Skeletal muscle satellite cell (primary cell): ENCODE measurements around the gene ASGR1.
"Not testable (repeated sequence)": the region's sequence is repeated elsewhere in the genome, so short reads cannot be mapped to it uniquely, and the experiment has no call there.

Experiments
- H3K27me3 ChIP-seq: 2 replicates; pipeline ENCODE4 v1.7.0; 2013; ENCODE audit warnings: low read length; ENCODE audit not compliant: control insufficient read depth, insufficient read depth
- H3K36me3 ChIP-seq: 2 replicates; pipeline ENCODE4 v1.7.0; 2013; ENCODE audit warnings: mild to moderate bottlenecking, control low read depth, low read length; ENCODE audit not compliant: insufficient read depth
- H3K4me1 ChIP-seq: 2 replicates; pipeline ENCODE4 v1.7.0; 2013; ENCODE audit warnings: low read length; ENCODE audit not compliant: control insufficient read depth, insufficient read depth
- H3K4me2 ChIP-seq: 2 replicates; pipeline ENCODE4 v1.7.0; 2013; ENCODE audit warnings: mild to moderate bottlenecking, low read length
- H3K4me3 ChIP-seq: 2 replicates; pipeline ENCODE4 v1.7.0; 2013; ENCODE audit warnings: low read length
- H3K9ac ChIP-seq: 2 replicates; pipeline ENCODE4 v1.7.0; 2013; ENCODE audit warnings: mild to moderate bottlenecking, low read depth, low read length, moderate library complexity
- H3K9me3 ChIP-seq: replicated peaks from 2 replicates; pipeline ENCODE4 v1.7.0; 2013; ENCODE audit warnings: mild to moderate bottlenecking, control low read depth, low read length

Gene ASGR1

GRCh38 chr17:7138800-7139381 lies 40.3 kb downstream of the ASGR1 start:
- H3K4me1 ChIP-seq = no peaks in the 10 kb centered on the region
- no peak overlapping the region for H3K9ac ChIP-seq
- no peak overlapping the region for H3K4me3 ChIP-seq
- no peaks in the 10 kb centered on the region for H3K36me3 ChIP-seq
- peaks cover 60% of the 10 kb centered on the region for H3K27me3 ChIP-seq
- no peaks in the 10 kb centered on the region for H3K9me3 ChIP-seq
- H3K4me2 ChIP-seq = no peak overlapping the region

- Histone ChIP-seq H3K4me2 (no peak overlapping the region), H3K36me3 (no peaks in the 10 kb centered on the region), H3K9ac (no peak overlapping the region), H3K4me1 (no peaks in the 10 kb centered on the region), H3K27me3 (peaks cover 63% of the 10 kb centered on the region), H3K9me3 (no peaks in the 10 kb centered on the region), H3K4me3 (no peak overlapping the region)
These were observed 41.8 kb downstream of the ASGR1 start for GRCh38 chr17:7137171-7137943.

GRCh38 chr17:7136266-7136877 lies 42.8 kb downstream of the ASGR1 start:
- Histone ChIP-seq H3K9ac (no peak overlapping the region), H3K36me3 (no peaks in the 10 kb centered on the region), H3K9me3 (no peaks in the 10 kb centered on the region), H3K4me1 (no peaks in the 10 kb centered on the region), H3K4me2 (peak overlapping the region; percentile 60), H3K27me3 (peaks cover 56% of the 10 kb centered on the region), H3K4me3 (no peak overlapping the region)

- no peaks in the 10 kb centered on the region for H3K4me1 ChIP-seq
These were observed 45.3 kb downstream of the ASGR1 start for GRCh38 chr17:7133916-7134315.

GRCh38 chr17:7133424-7133823 lies 45.7 kb downstream of the ASGR1 start:
- Histone ChIP-seq H3K9ac (no peak overlapping the region), H3K9me3 (no peaks in the 10 kb centered on the region), H3K4me1 (no peaks in the 10 kb centered on the region), H3K4me2 (no peak overlapping the region), H3K27me3 (peaks cover 47% of the 10 kb centered on the region), H3K4me3 (no peak overlapping the region), H3K36me3 (no peaks in the 10 kb centered on the region)

More at GRCh38 chr17:7133916-7134315, 45.3 kb downstream of the ASGR1 start:
- no peak overlapping the region for H3K9ac ChIP-seq
- H3K4me3 ChIP-seq = no peak overlapping the region
- H3K36me3 ChIP-seq = no peaks in the 10 kb centered on the region
- H3K27me3 ChIP-seq = peaks cover 51% of the 10 kb centered on the region
- H3K9me3 ChIP-seq = no peaks in the 10 kb centered on the region
- H3K4me2 ChIP-seq = no peak overlapping the region

- Histone ChIP-seq H3K4me1 (no peaks in the 10 kb centered on the region), H3K4me2 (no peak overlapping the region), H3K27me3 (peaks cover 47% of the 10 kb centered on the region), H3K9me3 (no peaks in the 10 kb centered on the region), H3K36me3 (no peaks in the 10 kb centered on the region), H3K9ac (no peak overlapping the region), H3K4me3 (no peak overlapping the region)
These were observed 46.6 kb downstream of the ASGR1 start for GRCh38 chr17:7132511-7133094.

GRCh38 chr17:7131423-7131791 lies 47.8 kb downstream of the ASGR1 start:
- no peak overlapping the region for H3K9ac ChIP-seq

GRCh38 chr17:7130621-7131422 lies 48.3 kb downstream of the ASGR1 start:
- Histone ChIP-seq H3K4me2 (no peak overlapping the region), H3K4me1 (no peaks in the 10 kb centered on the region), H3K36me3 (no peaks in the 10 kb centered on the region), H3K9me3 (no peaks in the 10 kb centered on the region), H3K9ac (no peak overlapping the region), H3K27me3 (peaks cover 34% of the 10 kb centered on the region), H3K4me3 (no peak overlapping the region)

More at GRCh38 chr17:7131423-7131791, 47.8 kb downstream of the ASGR1 start:
- Histone ChIP-seq H3K9me3 (no peaks in the 10 kb centered on the region), H3K4me1 (no peaks in the 10 kb centered on the region), H3K4me2 (no peak overlapping the region), H3K27me3 (peaks cover 35% of the 10 kb centered on the region), H3K4me3 (no peak overlapping the region), H3K36me3 (no peaks in the 10 kb centered on the region)

GRCh38 chr17:7129311-7129710 lies 49.9 kb downstream of the ASGR1 start:
- H3K9ac ChIP-seq = no peak overlapping the region
- no peaks in the 10 kb centered on the region for H3K4me1 ChIP-seq
- no peaks in the 10 kb centered on the region for H3K9me3 ChIP-seq
- no peak overlapping the region for H3K4me3 ChIP-seq
- no peak overlapping the region for H3K4me2 ChIP-seq
- peaks cover 34% of the 10 kb centered on the region for H3K27me3 ChIP-seq
- H3K36me3 ChIP-seq = no peaks in the 10 kb centered on the region

- no peak overlapping the region for H3K4me2 ChIP-seq
- no peaks in the 10 kb centered on the region for H3K9me3 ChIP-seq
- H3K9ac ChIP-seq = no peak overlapping the region
- no peaks in the 10 kb centered on the region for H3K4me1 ChIP-seq
- no peak overlapping the region for H3K4me3 ChIP-seq
- peaks cover 40% of the 10 kb centered on the region for H3K27me3 ChIP-seq
- H3K36me3 ChIP-seq = no peaks in the 10 kb centered on the region
These were observed 51.0 kb downstream of the ASGR1 start for GRCh38 chr17:7128160-7128559.

GRCh38 chr17:7127501-7127900 lies 51.7 kb downstream of the ASGR1 start:
- not testable (repeated sequence) for H3K9me3 ChIP-seq, H3K4me2 ChIP-seq, H3K9ac ChIP-seq, H3K4me1 ChIP-seq, H3K4me3 ChIP-seq, H3K36me3 ChIP-seq
- peaks cover 38% of the 10 kb centered on the region for H3K27me3 ChIP-seq
